Stimulated activated CD4-positive, alpha-beta T cell treated with anti-CD3 and anti-CD28 coated beads, Interleukin-2, amount 100 ng/mL, for 4 hours (primary cell): Measurements from ENCODE around the gene MRPL49.
"Not testable (repeated sequence)": the region's sequence is repeated elsewhere in the genome, so short reads cannot be mapped to it uniquely, and the experiment has no call there.

Source experiments
- DNase-seq: peaks from one replicate; pipeline ENCODE4 v3.0.0-alpha.2; 2020; ENCODE audit warnings: low read depth

Gene MRPL49

GRCh38 chr11:65165410-65166317, 43.5 kb downstream of the MRPL49 start:
- DNase-seq: no peak

- DNase-seq: no peak
These were observed 44.8 kb downstream of the MRPL49 start for GRCh38 chr11:65166893-65167292.

GRCh38 chr11:65167656-65168055, 45.5 kb downstream of the MRPL49 start:
- DNase-seq: no peak

GRCh38 chr11:65169164-65169641, 47.1 kb downstream of the MRPL49 start:
- no peak for DNase-seq

- no peak for DNase-seq
These were observed 48.0 kb downstream of the MRPL49 start, which contains the start of gene SPDYC for GRCh38 chr11:65170058-65170534. Gene SPDYC (plus strand): TSS chr11:65170233. CDS start chr11:65171358, 1,125 bp downstream.

GRCh38 chr11:65172600-65172999, 50.5 kb downstream of the MRPL49 start:
- DNase-seq: no peak

DNA sequence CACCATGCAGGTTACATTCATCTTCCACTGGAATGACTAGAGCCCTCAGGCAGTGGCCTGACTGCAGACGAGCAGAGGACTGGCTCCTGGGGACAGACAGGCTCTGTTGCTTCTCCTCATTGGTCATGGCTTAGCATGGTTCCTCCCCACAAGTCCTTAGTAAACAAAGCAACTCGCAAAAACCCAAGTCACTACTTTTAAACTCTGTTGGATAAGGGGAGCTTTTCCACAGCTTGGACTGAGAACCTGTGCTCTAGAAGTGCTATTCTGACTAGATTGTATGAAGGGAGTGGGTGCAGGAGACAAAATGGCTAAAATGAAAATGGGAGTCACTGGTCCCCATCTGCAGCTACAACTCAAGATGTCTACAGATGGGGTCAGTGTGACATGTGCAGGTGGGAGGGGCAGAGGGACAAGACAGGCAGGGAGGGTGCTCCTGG, 52.5 kb downstream of the MRPL49 start:
- not testable (repeated sequence) for DNase-seq
